PFSK-1 (cell line): Measurements from ENCODE around the gene KBTBD4.

ENCODE experiments used
- FOXP2 ChIP-seq: optimal IDR thresholded peaks from 2 replicates; pipeline ENCODE3; 2011; ENCODE audit warnings: borderline replicate concordance, control low read depth, inconsistent platforms; ENCODE audit not compliant: insufficient read depth; ENCODE audit errors: extremely low read length, extremely low read depth
- POLR2AphosphoS5 ChIP-seq: IDR thresholded peaks from 2 replicates; pipeline ENCODE4 v1.6.1; 2012; ENCODE audit warnings: low read depth, mild to moderate bottlenecking, control low read depth, low read length, moderate library complexity
- REST ChIP-seq, 2 experiments: IDR thresholded peaks; 2 replicates each; pipeline versions ENCODE4 v1.6.1 to v1.8.0; 2011 to 2012; ENCODE audit warnings: low read depth in 2 of 2, low read length in 2 of 2, control low read depth in 1 of 2, inconsistent platforms in 1 of 2, mild to moderate bottlenecking in 1 of 2, moderate library complexity in 1 of 2; ENCODE audit not compliant: insufficient read depth in 1 of 2
- SIN3A ChIP-seq: IDR thresholded peaks from 2 replicates; pipeline ENCODE4 v1.6.1; 2012; ENCODE audit warnings: mild to moderate bottlenecking, low read length, moderate library complexity, borderline replicate concordance; ENCODE audit not compliant: insufficient read depth
- TAF1 ChIP-seq: IDR thresholded peaks from 2 replicates; pipeline ENCODE4 v1.6.1; 2012; ENCODE audit warnings: low read length, control low read depth, borderline replicate concordance; ENCODE audit not compliant: insufficient read depth

Gene KBTBD4

GRCh38 chr11:47524291-47524874 lies 54.4 kb downstream of the KBTBD4 start:
- TF ChIP-seq SIN3A (no peak), REST (IDR thresholded peaks at IDR 0.05; ENCODE audit: insufficient read depth in 1 of 2, low read depth in 2 of 2, low read length in 2 of 2) (no peak), POLR2AphosphoS5 (no peak), FOXP2 (no peak), TAF1 (no peak)

GRCh38 chr11:47523490-47524225 lies 55.1 kb downstream of the KBTBD4 start:
- TF ChIP-seq SIN3A = peak; percentile 95; the same call in 1 of the 2 replicates
- no peak for TF ChIP-seq REST (IDR thresholded peaks at IDR 0.05; ENCODE audit: insufficient read depth in 1 of 2, low read depth in 2 of 2, low read length in 2 of 2)
- TF ChIP-seq FOXP2 = no peak
- TF ChIP-seq TAF1 = no peak
- TF ChIP-seq POLR2AphosphoS5 = no peak
